GM10248 (cell line): Measurements from ENCODE around the gene GRIK3.

ENCODE experiments used
- CTCF ChIA-PET: fragments of 300-600 bp; sonication (Branson Sonifier 250); formaldehyde crosslinking; extraction: SDS; loops from one replicate; lab custom pipeline; 2021; ENCODE audit warnings: antibody characterized with exemption; lab: Yijun Ruan, JAX
- POLR2A ChIA-PET: fragments of 350-650 bp; sonication (Branson Sonifier 250); formaldehyde crosslinking; extraction: SDS; loops from one replicate; lab custom pipeline; 2020; ENCODE audit warnings: antibody characterized with exemption; lab: Yijun Ruan, JAX
- DNase-seq: peaks from one replicate; pipeline ENCODE4 v3.0.0; 2012; ENCODE audit errors: extremely low spot score
- TF ChIP-seq, protein P1 (sequence below): IDR thresholded peaks from 2 replicates; pipeline ENCODE4 v1.5.1; 2012; ENCODE audit warnings: mild to moderate bottlenecking, low read depth; ENCODE audit errors: extremely low read depth, missing control alignments, control extremely low read depth

The GRIK3 gene

GRCh38 chr1:36951292-36951750 lies 83.0 kb downstream of the GRIK3 start:
- ChIA-PET CTCF (no interaction called here), POLR2A (no interaction called here)
- DNase-seq = no peak
- TF ChIP-seq, protein P1, sequence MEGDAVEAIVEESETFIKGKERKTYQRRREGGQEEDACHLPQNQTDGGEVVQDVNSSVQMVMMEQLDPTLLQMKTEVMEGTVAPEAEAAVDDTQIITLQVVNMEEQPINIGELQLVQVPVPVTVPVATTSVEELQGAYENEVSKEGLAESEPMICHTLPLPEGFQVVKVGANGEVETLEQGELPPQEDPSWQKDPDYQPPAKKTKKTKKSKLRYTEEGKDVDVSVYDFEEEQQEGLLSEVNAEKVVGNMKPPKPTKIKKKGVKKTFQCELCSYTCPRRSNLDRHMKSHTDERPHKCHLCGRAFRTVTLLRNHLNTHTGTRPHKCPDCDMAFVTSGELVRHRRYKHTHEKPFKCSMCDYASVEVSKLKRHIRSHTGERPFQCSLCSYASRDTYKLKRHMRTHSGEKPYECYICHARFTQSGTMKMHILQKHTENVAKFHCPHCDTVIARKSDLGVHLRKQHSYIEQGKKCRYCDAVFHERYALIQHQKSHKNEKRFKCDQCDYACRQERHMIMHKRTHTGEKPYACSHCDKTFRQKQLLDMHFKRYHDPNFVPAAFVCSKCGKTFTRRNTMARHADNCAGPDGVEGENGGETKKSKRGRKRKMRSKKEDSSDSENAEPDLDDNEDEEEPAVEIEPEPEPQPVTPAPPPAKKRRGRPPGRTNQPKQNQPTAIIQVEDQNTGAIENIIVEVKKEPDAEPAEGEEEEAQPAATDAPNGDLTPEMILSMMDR = no peak

DNA sequence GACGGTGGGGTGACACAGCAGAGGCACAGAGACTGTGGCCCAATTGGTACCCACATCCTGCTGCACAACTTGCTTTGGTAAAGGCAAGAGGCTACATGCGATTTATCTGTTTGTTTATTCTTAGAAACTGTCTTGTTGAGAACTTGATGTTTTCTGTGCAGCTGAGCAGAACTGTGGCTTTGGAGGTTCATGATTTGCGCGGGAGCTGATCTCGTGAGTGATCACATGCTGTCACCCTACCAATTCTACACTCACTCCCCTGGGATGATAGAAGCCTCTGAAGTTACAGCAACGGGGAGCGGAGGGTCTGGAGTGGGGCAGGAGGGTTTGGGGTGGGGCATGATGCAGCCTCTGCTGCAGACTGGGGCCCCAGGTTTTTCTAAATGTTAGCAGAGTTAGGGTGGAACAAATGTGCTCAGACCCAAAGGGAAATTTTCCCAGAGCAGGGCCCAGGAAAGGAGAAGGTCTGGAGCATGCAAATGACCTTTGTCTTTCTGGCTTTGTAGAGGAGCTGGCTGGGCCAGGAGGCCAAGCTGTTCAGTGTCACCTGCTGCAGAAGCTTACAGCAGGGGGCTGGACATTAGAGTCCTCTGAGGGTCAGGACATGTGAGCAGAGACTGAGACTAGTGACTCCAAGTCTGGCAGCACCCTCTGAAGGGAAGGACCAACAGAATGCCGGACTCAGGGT lies 83.6 kb downstream of the GRIK3 start:
- POLR2A ChIA-PET = no interaction called here
- DNase-seq = no peak
- TF ChIP-seq, protein P1 = no peak
- CTCF ChIA-PET = no interaction called here

GRCh38 chr1:36948606-36949005 lies 85.7 kb downstream of the GRIK3 start:
- ChIA-PET CTCF (no interaction called here), POLR2A (no interaction called here)
- TF ChIP-seq, protein P1 = no peak
- no peak for DNase-seq

DNA sequence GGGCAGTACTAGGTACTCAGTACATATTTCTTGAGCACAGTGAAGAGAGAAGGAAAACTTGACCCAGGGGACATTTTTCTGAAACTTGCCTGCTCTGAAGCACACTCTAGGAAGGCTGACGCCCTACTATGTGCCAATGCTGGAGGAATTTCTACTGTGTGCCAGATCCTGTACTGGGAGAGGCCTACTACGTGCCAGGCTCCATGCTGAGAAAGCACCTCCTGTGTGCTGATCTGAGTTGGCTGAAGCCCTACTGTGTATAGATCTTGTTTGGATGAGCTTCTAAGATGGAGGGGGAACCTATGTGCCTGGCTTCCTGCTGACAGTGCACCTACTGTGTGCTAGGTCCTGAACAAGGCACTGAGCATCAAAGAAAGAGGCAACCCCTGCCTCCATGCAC lies 86.2 kb downstream of the GRIK3 start:
- POLR2A ChIA-PET = no interaction called here
- TF ChIP-seq, protein P1 = no peak
- no peak for DNase-seq
- CTCF ChIA-PET = no interaction called here

DNA sequence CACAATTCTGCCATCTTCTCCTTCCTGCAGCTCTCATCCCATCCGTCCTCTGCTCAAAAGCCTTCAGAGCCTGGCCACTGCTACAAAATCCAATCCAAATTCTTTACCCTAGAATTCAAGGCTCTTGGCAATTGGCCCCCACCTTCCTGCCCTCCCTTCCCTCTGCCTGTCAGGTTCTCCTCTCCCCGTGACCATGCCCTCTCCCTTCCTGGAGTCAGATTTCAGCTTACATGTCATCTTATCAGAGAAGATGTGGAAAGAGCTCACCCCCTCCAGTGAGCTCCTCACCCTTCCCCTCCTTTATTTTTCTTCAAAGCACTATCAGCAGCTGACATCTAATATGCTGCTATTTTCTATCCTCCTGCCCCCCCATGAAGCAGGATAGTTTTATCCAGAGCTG lies 86.9 kb downstream of the GRIK3 start:
- TF ChIP-seq, protein P1 = no peak
- DNase-seq = no peak
- ChIA-PET CTCF (no interaction called here), POLR2A (no interaction called here)

DNA sequence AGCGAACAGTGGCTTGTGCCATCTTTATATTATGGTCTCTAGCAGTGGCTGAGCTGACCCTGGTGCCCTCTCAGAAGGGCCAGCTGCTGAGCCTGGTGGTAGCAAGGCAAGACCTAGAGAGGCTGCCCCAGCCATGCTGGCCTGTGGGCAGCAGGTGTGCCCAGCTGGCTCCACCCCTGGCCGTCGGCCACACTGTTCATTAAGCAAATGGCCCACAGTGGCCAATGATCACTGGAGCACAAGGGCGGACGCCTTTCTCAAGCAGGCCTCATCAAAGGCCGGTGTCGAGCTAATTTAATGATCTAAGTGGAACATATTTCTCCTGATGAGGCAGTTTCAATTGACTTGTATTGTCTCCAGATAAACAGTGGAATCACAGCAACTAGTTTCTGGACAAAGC lies 89.4 kb downstream of the GRIK3 start:
- ChIA-PET POLR2A (no interaction called here), CTCF (no interaction called here)
- no peak for DNase-seq
- TF ChIP-seq, protein P1 = no peak
